Smooth muscle cell (in vitro differentiated cells): ENCODE data around the gene ANKRD11. TPM values are rescaled to one million over a fixed set of nuclear protein-coding genes. Genes with fewer than 3 reads are reported as not detected.
A peak's percentile ranks its signal among the peaks of the same experiment; 100 is the strongest.

Source experiments
- DNase-seq: peaks from one replicate; lab custom pipeline; 2025; ENCODE audit not compliant: unreplicated experiment; lab: John Stamatoyannopoulos, UW
- H2AFZ ChIP-seq: fragments of 200-600 bp; sonication (generic); 2 replicates; pipeline ENCODE4 v1.6.0; 2016; ENCODE audit warnings: antibody characterized with exemption, low read depth, mild to moderate bottlenecking
- H3F3A ChIP-seq: fragments of 200-600 bp; sonication (generic); 2 replicates; pipeline ENCODE4 v1.6.0; 2017; ENCODE audit warnings: antibody characterized with exemption, low read depth
- H3K27ac ChIP-seq: fragments of 200-600 bp; sonication (generic); 2 replicates; pipeline ENCODE4 v1.5.1; 2016; ENCODE audit warnings: low read depth, mild to moderate bottlenecking
- H3K27me3 ChIP-seq: fragments of 200-600 bp; sonication (generic); 2 replicates; pipeline ENCODE4 v1.6.1; 2016; ENCODE audit warnings: low read depth, mild to moderate bottlenecking
- H3K36me3 ChIP-seq: fragments of 200-600 bp; sonication (generic); 2 replicates; pipeline ENCODE4 v1.5.1; 2016; ENCODE audit warnings: low read depth
- H3K4me1 ChIP-seq: fragments of 200-600 bp; sonication (generic); 2 replicates; pipeline ENCODE4 v1.5.1; 2016; ENCODE audit warnings: low read depth
- H3K4me2 ChIP-seq: fragments of 200-600 bp; sonication (generic); 2 replicates; pipeline ENCODE4 v1.6.0; 2016; ENCODE audit warnings: mild to moderate bottlenecking
- H3K4me3 ChIP-seq: fragments of 200-600 bp; sonication (generic); 2 replicates; pipeline ENCODE4 v1.5.1; 2016; ENCODE audit warnings: mild to moderate bottlenecking
- H3K79me2 ChIP-seq: fragments of 200-600 bp; sonication (generic); 2 replicates; pipeline ENCODE4 v1.6.0; 2016; ENCODE audit warnings: low read depth, mild to moderate bottlenecking
- H3K9ac ChIP-seq: fragments of 200-600 bp; sonication (generic); 2 replicates; pipeline ENCODE4 v1.6.0; 2016; ENCODE audit warnings: low read depth
- H3K9me3 ChIP-seq: fragments of 200-600 bp; sonication (generic); replicated peaks from 2 replicates; pipeline ENCODE4 v1.5.1; 2016; ENCODE audit warnings: low read depth
- H4K20me1 ChIP-seq: fragments of 200-600 bp; sonication (generic); 2 replicates; pipeline ENCODE4 v1.6.0; 2016; ENCODE audit warnings: low read depth
- WGBS: methylation state at CpG from one replicate; pipeline ENCODE4 v1.1.7; 2016; ENCODE audit warnings: low lambda C conversion rate; 5-methylcytosine and 5-hydroxymethylcytosine counted together
- polyA plus RNA-seq: library from polyadenylated mRNA; unstranded; fragments of >200 nt; fragmentation: Nextera tagmentation; extraction: Ambion mirVana; gene quantifications from 2 replicates; pipeline ENCODE4 v1.2.1, GENCODE V29; 2016
- total RNA-seq: library from RNA; depleted of rRNA; stranded (reverse); fragments of >200 nt; gene quantifications from 2 replicates; pipeline ENCODE4 v1.2.3, GENCODE V29; 2014
- TF ChIP-seq, protein P1 (sequence below): fragments of 200-600 bp; sonication (generic); IDR thresholded peaks from 2 replicates; pipeline ENCODE4 v1.5.1; 2017; ENCODE audit warnings: borderline replicate concordance, mild to moderate bottlenecking, antibody characterized with exemption; ENCODE audit not compliant: insufficient read depth, poor library complexity, severe bottlenecking

The ANKRD11 gene
- total and polyA plus RNA-seq, 2 experiments from 2014 or later, result 31.5 to 105 TPM

- H3K9me3 ChIP-seq, result no peaks in the 10 kb centered on the region
- no peak for DNase-seq
- H3F3A ChIP-seq, result peaks cover 16% of the 10 kb centered on the region
- no peaks in the 10 kb centered on the region for H3K36me3 ChIP-seq
- no peak overlapping the region for H3K4me2 ChIP-seq
- H3K27ac ChIP-seq, result peak overlapping the region; percentile 45
- TF ChIP-seq, protein P1, sequence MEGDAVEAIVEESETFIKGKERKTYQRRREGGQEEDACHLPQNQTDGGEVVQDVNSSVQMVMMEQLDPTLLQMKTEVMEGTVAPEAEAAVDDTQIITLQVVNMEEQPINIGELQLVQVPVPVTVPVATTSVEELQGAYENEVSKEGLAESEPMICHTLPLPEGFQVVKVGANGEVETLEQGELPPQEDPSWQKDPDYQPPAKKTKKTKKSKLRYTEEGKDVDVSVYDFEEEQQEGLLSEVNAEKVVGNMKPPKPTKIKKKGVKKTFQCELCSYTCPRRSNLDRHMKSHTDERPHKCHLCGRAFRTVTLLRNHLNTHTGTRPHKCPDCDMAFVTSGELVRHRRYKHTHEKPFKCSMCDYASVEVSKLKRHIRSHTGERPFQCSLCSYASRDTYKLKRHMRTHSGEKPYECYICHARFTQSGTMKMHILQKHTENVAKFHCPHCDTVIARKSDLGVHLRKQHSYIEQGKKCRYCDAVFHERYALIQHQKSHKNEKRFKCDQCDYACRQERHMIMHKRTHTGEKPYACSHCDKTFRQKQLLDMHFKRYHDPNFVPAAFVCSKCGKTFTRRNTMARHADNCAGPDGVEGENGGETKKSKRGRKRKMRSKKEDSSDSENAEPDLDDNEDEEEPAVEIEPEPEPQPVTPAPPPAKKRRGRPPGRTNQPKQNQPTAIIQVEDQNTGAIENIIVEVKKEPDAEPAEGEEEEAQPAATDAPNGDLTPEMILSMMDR, result no peak
- no peak overlapping the region for H3K9ac ChIP-seq
- WGBS, result 89% methylated on average over 14 of the region's 14 CpGs
- peaks cover 4% of the 10 kb centered on the region for H3K4me1 ChIP-seq
- no peak overlapping the region for H3K4me3 ChIP-seq
- H2AFZ ChIP-seq, result no peak overlapping the region
- peaks cover 100% of the 10 kb centered on the region for H3K79me2 ChIP-seq
- H3K27me3 ChIP-seq, result no peaks in the 10 kb centered on the region
- H4K20me1 ChIP-seq, result peaks cover 100% of the 10 kb centered on the region
These were observed 176.0 kb downstream of the ANKRD11 start for GRCh38 chr16:89314357-89314756.

DNA sequence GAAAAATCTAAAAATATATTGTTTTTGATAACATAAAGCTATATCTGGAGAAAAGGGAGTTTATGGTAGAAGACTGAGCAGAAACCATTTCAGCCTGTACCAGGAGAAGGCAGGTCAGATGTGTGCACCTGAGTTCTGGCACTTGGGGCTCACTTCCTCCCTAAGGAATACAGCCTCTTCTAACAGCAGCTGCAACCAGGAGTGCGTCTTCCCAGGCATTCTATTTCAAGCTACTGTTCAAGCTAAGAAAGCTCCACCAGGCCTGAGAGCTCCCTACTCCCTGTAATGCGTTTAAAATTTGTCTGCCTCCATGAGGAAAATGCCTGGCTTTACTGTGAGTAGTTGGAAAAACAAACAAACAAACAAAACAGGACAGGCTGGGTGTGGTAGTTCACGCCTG is 176.8 kb downstream of the ANKRD11 start:
- TF ChIP-seq, protein P1, result no peak
- Histone ChIP-seq H3K4me1 (no peaks in the 10 kb centered on the region), H4K20me1 (peaks cover 100% of the 10 kb centered on the region), H3K9ac (no peak overlapping the region), H3K4me3 (no peak overlapping the region), H3F3A (peaks cover 9% of the 10 kb centered on the region), H3K4me2 (no peak overlapping the region), H3K27me3 (no peaks in the 10 kb centered on the region), H3K9me3 (no peaks in the 10 kb centered on the region), H3K79me2 (peaks cover 100% of the 10 kb centered on the region), H2AFZ (no peak overlapping the region), H3K36me3 (no peaks in the 10 kb centered on the region), H3K27ac (no peak overlapping the region)
- 95% methylated on average over 3 of the region's 3 CpGs for WGBS
- no peak for DNase-seq

DNA sequence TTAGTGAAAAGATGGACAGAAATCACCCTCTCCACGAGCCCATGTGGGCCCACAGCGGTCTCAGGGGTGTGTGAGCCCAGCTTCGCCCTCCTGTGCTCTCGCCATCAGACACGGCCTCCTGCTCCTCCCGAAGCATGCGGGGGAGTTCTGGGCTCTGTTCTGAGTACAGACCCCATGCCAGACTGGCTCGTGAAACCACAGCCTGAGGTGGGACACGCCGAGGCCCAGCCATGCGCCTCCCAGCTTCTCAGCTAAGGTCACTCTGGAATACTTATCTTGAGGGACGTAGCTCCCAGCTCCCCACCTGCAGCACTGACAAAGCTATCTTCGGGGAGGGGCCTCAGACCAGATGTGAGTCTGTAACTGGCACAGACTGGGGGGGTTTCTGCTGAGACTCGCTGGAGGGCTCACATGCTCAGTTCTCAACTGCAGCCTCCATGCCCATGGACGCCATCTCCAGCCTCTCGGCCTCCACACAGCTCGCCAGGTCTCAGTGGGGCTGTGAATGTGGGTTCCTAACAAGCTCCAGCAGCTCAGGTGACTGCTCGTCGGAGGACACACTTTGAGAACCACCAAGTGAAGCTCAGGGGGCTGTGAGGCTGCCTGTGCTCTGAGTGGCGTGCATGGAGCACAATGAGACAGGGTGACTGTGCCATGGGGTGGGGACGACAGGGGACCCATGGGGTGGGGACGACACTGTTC is 177.6 kb downstream of the ANKRD11 start:
- WGBS, result 99% methylated on average over 22 of the region's 22 CpGs
- Histone ChIP-seq H2AFZ (no peak overlapping the region), H3K4me2 (no peak overlapping the region), H3K4me1 (no peaks in the 10 kb centered on the region), H3K36me3 (no peaks in the 10 kb centered on the region), H3K4me3 (no peak overlapping the region), H3K27ac (no peak overlapping the region), H3K9me3 (no peaks in the 10 kb centered on the region), H3K79me2 (peaks cover 100% of the 10 kb centered on the region), H3K9ac (no peak overlapping the region), H3K27me3 (no peaks in the 10 kb centered on the region), H4K20me1 (peaks cover 100% of the 10 kb centered on the region), H3F3A (peaks cover under 1% of the 10 kb centered on the region)
- DNase-seq, result no peak
- TF ChIP-seq, protein P1, result no peak

- WGBS, result 94% methylated on average over 11 of the region's 11 CpGs
- H3K27me3 ChIP-seq, result no peaks in the 10 kb centered on the region
- H3K27ac ChIP-seq, result no peak overlapping the region
- H3K4me1 ChIP-seq, result no peaks in the 10 kb centered on the region
- TF ChIP-seq, protein P1, result no peak
- no peak overlapping the region for H3K4me3 ChIP-seq
- no peaks in the 10 kb centered on the region for H3K36me3 ChIP-seq
- no peaks in the 10 kb centered on the region for H3F3A ChIP-seq
- no peak overlapping the region for H2AFZ ChIP-seq
- no peak overlapping the region for H3K4me2 ChIP-seq
- H4K20me1 ChIP-seq, result peaks cover 100% of the 10 kb centered on the region
- no peak overlapping the region for H3K9ac ChIP-seq
- no peak for DNase-seq
- peaks cover 100% of the 10 kb centered on the region for H3K79me2 ChIP-seq
- H3K9me3 ChIP-seq, result no peaks in the 10 kb centered on the region
These were observed 178.2 kb downstream of the ANKRD11 start for GRCh38 chr16:89312194-89312593.
